HG03280 (cell line): ENCODE data around the gene ATXN3.

Experiments
- ATAC-seq: cut with Tn5 transposase; IDR thresholded peaks from one replicate; pipeline ENCODE4 v1.9.1; 2021; ENCODE audit warnings: mild to moderate bottlenecking, moderate library complexity; ENCODE audit not compliant: unreplicated experiment

Gene ATXN3

GRCh38 chr14:92010644-92011043, 95.7 kb downstream of the ATXN3 start:
- ATAC-seq: no peak

GRCh38 chr14:92009604-92010003, 96.8 kb downstream of the ATXN3 start:
- no peak for ATAC-seq
